Heart left ventricle (tissue), 16 donors: ENCODE measurements around the gene CLDN7. TPM values are rescaled to one million over a fixed set of nuclear protein-coding genes. Genes with fewer than 3 reads are reported as not detected.
A peak's percentile ranks its signal among the peaks of the same experiment; 100 is the strongest.

ENCODE experiments used
- ATAC-seq, 4 donors: fragments of 200-7000 bp; cut with Tn5 transposase; one replicate each; pipeline ENCODE4 v1.9.1; 2020 to 2022; ENCODE audit warnings: moderate library complexity in 4 of 4, mild to moderate bottlenecking in 3 of 4, moderate number of reproducible peaks in 1 of 4
- DNase-seq, 5 donors: peaks; one replicate each; pipeline ENCODE4 v3.0.0-alpha.2; 2020
- H3K27ac ChIP-seq, 12 donors: fragments of 200-600 bp; sonication (generic) in 4 of 12; one replicate each; pipeline versions ENCODE4 v1.5.0 to v1.8.0; 2016 to 2022; ENCODE audit warnings: mild to moderate bottlenecking in 2 of 12
- H3K27me3 ChIP-seq, 9 donors: fragments of 200-600 bp; sonication (generic) in 2 of 9; one replicate each; pipeline versions ENCODE4 v1.5.1 to v1.8.0; 2016 to 2022; ENCODE audit warnings: mild to moderate bottlenecking in 3 of 9
- H3K36me3 ChIP-seq, 9 donors: fragments of 200-600 bp; sonication (generic) in 2 of 9; one replicate each; pipeline versions ENCODE4 v1.5.0 to v1.8.0; 2018 to 2022; ENCODE audit warnings: mild to moderate bottlenecking in 2 of 9
- H3K4me1 ChIP-seq, 12 donors: fragments of 200-600 bp; sonication (generic) in 4 of 12; one replicate each; pipeline versions ENCODE4 v1.5.0 to v1.8.0; 2016 to 2022; ENCODE audit warnings: mild to moderate bottlenecking in 3 of 12
- H3K4me3 ChIP-seq, 12 donors: fragments of 200-600 bp; sonication (generic) in 4 of 12; one replicate each; pipeline versions ENCODE4 v1.5.0 to v1.8.0; 2017 to 2022; ENCODE audit warnings: mild to moderate bottlenecking in 9 of 12, moderate library complexity in 4 of 12
- H3K9me3 ChIP-seq, 12 donors: fragments of 200-600 bp; sonication (generic) in 4 of 12; one replicate each; pipeline versions ENCODE4 v1.5.0 to v1.8.0; 2016 to 2022; ENCODE audit warnings: mild to moderate bottlenecking in 1 of 12
- CTCF ChIP-seq, 12 donors: fragments of 200-600 bp; sonication (generic) in 4 of 12; IDR thresholded peaks; one replicate each; pipeline versions ENCODE4 v1.5.0 to v1.8.0; 2018 to 2022; ENCODE audit warnings: antibody characterized with exemption in 12 of 12, mild to moderate bottlenecking in 5 of 12
- POLR2A ChIP-seq, 2 donors: fragments of 450-650 bp; IDR thresholded peaks; one replicate each; pipeline ENCODE4 v1.6.1; 2017; ENCODE audit warnings: antibody characterized with exemption in 2 of 2, mild to moderate bottlenecking in 2 of 2, moderate library complexity in 2 of 2
- WGBS, 4 donors: extraction: QIAGEN DNeasy Blood & Tissue Kit in 2 of 4; methylation state at CpG; one replicate each; pipeline versions ENCODE4 v1.1.5 to v1.1.7; 2013 to 2018; 5-methylcytosine and 5-hydroxymethylcytosine counted together
- intact Hi-C, 10 donors: fragments of 100-400 bp; cut with DNase I; formaldehyde crosslinking; loops; one replicate each; pipeline versions ENCODE4 v1.11.1 to v1.14.2; 2022
- polyA plus RNA-seq, 2 donors: library from polyadenylated mRNA; stranded (reverse); fragments of 200-250 nt; gene quantifications; one replicate each; pipeline ENCODE4 v1.2.3, GENCODE V29; 2013
- total RNA-seq, 9 donors: library from RNA; depleted of rRNA in 2 of 9; stranded (reverse); fragments of >200 nt in 2 of 9; fragmentation: NEBNext Ultra II Directional in 3 of 9; extraction: Animal tissue kit (Norgen Biotek cat#: 25700) in 3 of 9; gene quantifications; one replicate each; pipeline versions ENCODE4 v1.1.0 to v1.2.4, GENCODE V29; 2016 to 2023
- donor health status: ischemic (EF 13 %, LVEDD 7.1; RV severe dilation, severe dysfunction).
- donor health status: healthy with polysubstance abuse.
- donor health status: DM: no; HTN: yes; CAD: no.
- donor health status: DM: no; HTN: no; CAD: no.
- donor health status: ischemic (EF 25% LVEDD 6.9; RV normal size, moderate dysfunction).
- donor health status: ischemic (EF 25% LVEDD 5.7; RV mildly dilated, moderate dysfunction).
- donor health status: healthy.
- donor health status: DM: yes; HTN: yes; CAD: no.
- donor health status: ischemic (EF 35%, LVEDD 5.7; RV mildly dilated, moderate dysfunction).
- donor health status: nonischemic (EF 11% LVEDD 7.7; RV severe dilation, severe dysfunction).
- donor health status: DM: yes; HTN: yes; CAD: no.
- donor health status: PGD.
- donor health status: ischemic (EF 29% LVEDD 5.4; RV normal size, mild dysfunction).
- donor health status: nonischemic (EF 23%, LVEDD 6.1; RV moderate dilation, normal function).

The CLDN7 gene
- total and polyA plus RNA-seq, 11 donors = 0.36 to 2.6 (median 1.3) TPM; not detected in 2

GRCh38 chr17:7284911-7285310 is 22.6 kb upstream of the CLDN7 start:
- H3K9me3 ChIP-seq = no peaks in the 10 kb centered on the region
- H3K4me1 ChIP-seq = peaks cover 4 to 49% (median 23%) of the 10 kb centered on the region in 12 donors
- no peak overlapping the region for H3K4me3 ChIP-seq
- ATAC-seq (no peak), DNase-seq (no peak)
- intact Hi-C loops = loop anchor here in 4 of 10 donors (5.0 to 10.0 kb wide), 2 partner anchors 60 to 62 kb away; no protein-coding TSS in a partner anchor
- whole genome bisulfite sequencing, 4 donors = 87 to 92% (median 92%) methylated on average over 15 to 16 of the region's 16 CpGs
- H3K36me3 ChIP-seq = peaks cover 0 to 46% (median 13%) of the 10 kb centered on the region in 9 donors
- peak overlapping the region in 2 of 12 donors; percentile 97 for H3K27ac ChIP-seq
- TF ChIP-seq CTCF (IDR thresholded peaks at IDR 0.05) (no peak), POLR2A (IDR thresholded peaks at IDR 0.05) (no peak)
- H3K27me3 ChIP-seq = peaks cover 0 to 26% (median 5%) of the 10 kb centered on the region in 9 donors

GRCh38 chr17:7283471-7284216 is 21.4 kb upstream of the CLDN7 start:
- H3K4me1 ChIP-seq = peaks cover 4 to 49% (median 21%) of the 10 kb centered on the region in 12 donors
- H3K4me3 ChIP-seq = peak overlapping the region in 11 of 12 donors; percentile 19 to 76 (median 65)
- 63 to 71% (median 67%) methylated on average over 17 to 18 of the region's 18 CpGs for WGBS, 4 donors
- peaks cover 0 to 24% (median 3%) of the 10 kb centered on the region in 9 donors for H3K27me3 ChIP-seq
- ATAC-seq = no peak
- TF ChIP-seq POLR2A (IDR thresholded peaks at IDR 0.05) (no peak), CTCF (IDR thresholded peaks at IDR 0.05) (no peak)
- peaks cover 0 to 46% (median 13%) of the 10 kb centered on the region in 9 donors for H3K36me3 ChIP-seq
- peak overlapping the region; percentile 84 to 99 (median 96) for H3K27ac ChIP-seq
- DNase-seq = no peak
- intact Hi-C loops = loop anchor here in 5 of 10 donors (1.0 to 10.0 kb wide), 3 partner anchors 9 to 64 kb away; no protein-coding TSS in a partner anchor
- H3K9me3 ChIP-seq = no peaks in the 10 kb centered on the region

- TF ChIP-seq POLR2A (IDR thresholded peaks at IDR 0.05) = no peak
- TF ChIP-seq CTCF (IDR thresholded peaks at IDR 0.05) = peak in 1 of 12 donors; percentile 8
- WGBS, 4 donors = 33 to 40% (median 34%) methylated on average over 6 of the region's 6 CpGs
- H3K36me3 ChIP-seq = peaks cover 0 to 43% (median 13%) of the 10 kb centered on the region in 9 donors
- no peaks in the 10 kb centered on the region for H3K9me3 ChIP-seq
- intact Hi-C loops = loop anchor here in 5 of 10 donors (1.0 to 10.0 kb wide), 3 partner anchors 9 to 64 kb away; no protein-coding TSS in a partner anchor
- no peak for ATAC-seq
- H3K27me3 ChIP-seq = peaks cover 0 to 24% (median 3%) of the 10 kb centered on the region in 9 donors
- DNase-seq = no peak
- peak overlapping the region; percentile 84 to 99 (median 96) for H3K27ac ChIP-seq
- H3K4me1 ChIP-seq = peaks cover 4 to 49% (median 21%) of the 10 kb centered on the region in 12 donors
- peak overlapping the region; percentile 19 to 76 (median 64) for H3K4me3 ChIP-seq
These were observed 20.6 kb upstream of the CLDN7 start for GRCh38 chr17:7282752-7283321.
